ENCODE measurements around the gene SCYL3.

DNA sequence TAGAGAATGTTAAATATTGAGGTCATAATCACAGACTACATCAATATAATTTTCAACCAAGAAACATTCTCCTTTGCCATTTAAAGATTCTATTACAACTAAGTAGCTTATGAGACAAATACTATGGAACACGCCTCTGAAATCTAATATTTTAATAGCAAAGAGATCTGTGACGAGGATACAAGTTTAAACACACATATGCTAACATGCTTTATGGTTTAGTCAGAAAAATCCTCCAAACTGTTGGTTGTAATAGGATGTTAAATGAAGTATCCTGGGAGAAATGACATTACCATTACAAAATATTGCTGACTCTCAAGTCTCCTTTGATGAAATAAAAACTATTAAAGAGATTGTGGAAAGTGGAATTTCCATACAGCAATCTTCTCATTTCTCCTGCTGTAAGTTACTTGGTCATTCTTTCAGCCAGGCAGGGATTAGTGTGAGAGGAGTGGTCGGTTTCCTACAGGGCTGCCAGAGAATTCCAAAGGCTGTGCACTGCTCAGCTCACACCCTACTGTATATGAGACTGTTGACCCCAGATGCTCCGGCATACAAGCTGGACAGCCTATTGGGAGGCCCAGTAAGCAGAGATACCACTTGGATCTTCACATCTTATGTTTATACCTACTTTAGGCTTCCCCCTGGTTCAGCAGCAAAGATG, 26.6 kb downstream of the SCYL3 start:
- TF ChIP-seq POLR2A (IDR thresholded peaks at IDR 0.05), result no peak
- TF ChIP-seq, protein P1, sequence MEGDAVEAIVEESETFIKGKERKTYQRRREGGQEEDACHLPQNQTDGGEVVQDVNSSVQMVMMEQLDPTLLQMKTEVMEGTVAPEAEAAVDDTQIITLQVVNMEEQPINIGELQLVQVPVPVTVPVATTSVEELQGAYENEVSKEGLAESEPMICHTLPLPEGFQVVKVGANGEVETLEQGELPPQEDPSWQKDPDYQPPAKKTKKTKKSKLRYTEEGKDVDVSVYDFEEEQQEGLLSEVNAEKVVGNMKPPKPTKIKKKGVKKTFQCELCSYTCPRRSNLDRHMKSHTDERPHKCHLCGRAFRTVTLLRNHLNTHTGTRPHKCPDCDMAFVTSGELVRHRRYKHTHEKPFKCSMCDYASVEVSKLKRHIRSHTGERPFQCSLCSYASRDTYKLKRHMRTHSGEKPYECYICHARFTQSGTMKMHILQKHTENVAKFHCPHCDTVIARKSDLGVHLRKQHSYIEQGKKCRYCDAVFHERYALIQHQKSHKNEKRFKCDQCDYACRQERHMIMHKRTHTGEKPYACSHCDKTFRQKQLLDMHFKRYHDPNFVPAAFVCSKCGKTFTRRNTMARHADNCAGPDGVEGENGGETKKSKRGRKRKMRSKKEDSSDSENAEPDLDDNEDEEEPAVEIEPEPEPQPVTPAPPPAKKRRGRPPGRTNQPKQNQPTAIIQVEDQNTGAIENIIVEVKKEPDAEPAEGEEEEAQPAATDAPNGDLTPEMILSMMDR (IDR thresholded peaks at IDR 0.05), result no peak

All from Peyer's patch (tissue), 4 donors.